SH-SY5Y (cell line): ENCODE data around the gene RAB5IF.

Source experiments
- GATA2 ChIP-seq: IDR thresholded peaks from 2 replicates; pipeline ENCODE4 v1.6.1; 2011; ENCODE audit warnings: mild to moderate bottlenecking, low read depth, low read length
- GATA3 ChIP-seq: IDR thresholded peaks from 2 replicates; pipeline ENCODE4 v1.6.1; 2011; ENCODE audit warnings: low read depth, mild to moderate bottlenecking, low read length, moderate library complexity

DNA sequence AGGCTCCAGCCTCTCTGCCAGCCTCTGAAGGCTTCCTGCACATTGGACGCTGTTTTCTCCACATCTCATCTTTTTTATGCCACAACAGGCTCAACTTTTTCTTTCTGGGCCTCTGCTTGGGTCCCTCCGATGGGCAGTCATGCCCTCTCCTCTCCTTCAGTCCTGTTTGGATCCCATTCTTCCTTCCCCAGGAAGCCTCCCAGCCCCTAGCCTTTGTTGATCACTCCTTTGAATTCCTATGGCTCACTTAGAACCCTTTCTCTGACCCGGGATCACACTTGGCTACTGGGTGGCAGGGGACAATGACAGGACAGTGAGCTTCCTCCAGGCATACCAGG lies 35.9 kb downstream of the RAB5IF start:
- TF ChIP-seq GATA2, result no peak
- TF ChIP-seq GATA3, result no peak
